HCT116 (cell line): Measurements from ENCODE around the gene BTBD2. TPM values are rescaled to one million over a fixed set of nuclear protein-coding genes. Genes with fewer than 3 reads are reported as not detected.

Experiments used
- ATAC-seq: fragments of 200-7000 bp; cut with Tn5 transposase; 2 replicates; pipeline ENCODE4 v1.9.1; 2020; ENCODE audit warnings: mild to moderate bottlenecking, moderate library complexity
- BruUV-seq: library from RNA; stranded (reverse); fragments of 400-500 nt; replicated peaks from 2 replicates; lab custom pipeline; 2021; lab: Mats Ljungman, UMichigan
- CTCF ChIA-PET: fragments of 300-600 bp; sonication (Branson Sonifier 250); formaldehyde crosslinking; loops from one replicate; lab custom pipeline; 2021; ENCODE audit warnings: antibody characterized with exemption; lab: Charles Lee
- POLR2A ChIA-PET: fragments of 300-600, 350-600 bp; sonication (Branson Sonifier 250); formaldehyde crosslinking; loops from one replicate; lab custom pipeline; 2021; ENCODE audit warnings: antibody characterized with exemption; lab: Charles Lee
- RAD21 ChIA-PET, 2 experiments: fragments of 300-600 bp; sonication (Branson Sonifier 250); formaldehyde crosslinking; loops; one replicate each; lab custom pipeline; 2023; ENCODE audit warnings: low total read pairs in 2 of 2; ENCODE audit not compliant: uncharacterized antibody in 2 of 2, unreplicated experiment in 2 of 2, low non-redundant PET in 1 of 2; lab: Charles Lee
- DNase-seq: peaks from one replicate; pipeline ENCODE4 v3.0.0-alpha.2; 2010; ENCODE audit warnings: low read depth, low spot score
- H2AFZ ChIP-seq: fragments of 200-600 bp; shearing (Covaris generic), sonication (generic); 2 replicates; pipeline ENCODE4 v1.6.1; 2017; ENCODE audit warnings: low read depth, mixed run types, mixed read lengths, antibody characterized with exemption, low read length; ENCODE audit not compliant: poor library complexity, severe bottlenecking
- H3K27ac ChIP-seq: 2 replicates; pipeline ENCODE4 v1.5.1; 2012; ENCODE audit warnings: low read depth, low read length
- H3K27me3 ChIP-seq: fragments of 200-600 bp; sonication (generic); 2 replicates; pipeline ENCODE4 v1.6.1; 2016; ENCODE audit warnings: mixed run types, low read length, mixed read lengths; ENCODE audit not compliant: insufficient read depth
- H3K36me3 ChIP-seq, 2 experiments: fragments of 200-500 bp in 1 of 2; fragments of 200-600 bp in 1 of 2; sonication (Bioruptor generic) in 1 of 2; sonication (generic) in 1 of 2; 2 replicates each; pipeline versions ENCODE4 v1.5.1 to v1.6.1; 2014 to 2016; ENCODE audit warnings: low read length in 2 of 2, inconsistent platforms in 1 of 2, mixed read lengths in 1 of 2, mixed run types in 1 of 2; ENCODE audit not compliant: insufficient read depth in 2 of 2, control insufficient read depth in 1 of 2
- H3K4me1 ChIP-seq, 2 experiments: fragments of 200-600 bp in 1 of 2; sonication (generic) in 1 of 2; 2 replicates each; pipeline versions ENCODE4 v1.5.1 to v1.6.1; 2012 to 2017; ENCODE audit warnings: low read length in 2 of 2, inconsistent platforms in 1 of 2, mild to moderate bottlenecking in 1 of 2, mixed read lengths in 1 of 2, mixed run types in 1 of 2, moderate library complexity in 1 of 2; ENCODE audit not compliant: insufficient read depth in 2 of 2, control insufficient read depth in 1 of 2
- H3K4me2 ChIP-seq: fragments of 200-600 bp; sonication (generic); 2 replicates; pipeline ENCODE4 v1.6.1; 2017; ENCODE audit warnings: mixed run types, low read length, mixed read lengths
- H3K4me3 ChIP-seq, 2 experiments: fragments of 200-600 bp in 1 of 2; sonication (generic) in 1 of 2; replicated peaks in 1 of 2; 2 replicates each; pipeline ENCODE4 v1.5.1; 2011 to 2016; ENCODE audit warnings: low read length in 2 of 2, control low read depth in 1 of 2, low read depth in 1 of 2, mild to moderate bottlenecking in 1 of 2, mixed read lengths in 1 of 2, mixed run types in 1 of 2
- H3K79me2 ChIP-seq: fragments of 200-600 bp; sonication (generic); 2 replicates; pipeline ENCODE4 v1.6.1; 2017; ENCODE audit warnings: mild to moderate bottlenecking, mixed run types, low read length, moderate library complexity, mixed read lengths; ENCODE audit not compliant: insufficient read depth
- H3K9ac ChIP-seq: fragments of 200-600 bp; sonication (generic); 2 replicates; pipeline ENCODE4 v1.6.1; 2016; ENCODE audit warnings: low read length, mixed read lengths
- H3K9me2 ChIP-seq: fragments of 200-600 bp; sonication (generic), shearing (Covaris generic); 2 replicates; pipeline ENCODE4 v1.6.1; 2017; ENCODE audit warnings: mixed run types, mild to moderate bottlenecking, moderate library complexity; ENCODE audit not compliant: insufficient read depth
- H3K9me3 ChIP-seq, 2 experiments: fragments of 200-500 bp in 1 of 2; fragments of 200-600 bp in 1 of 2; sonication (Bioruptor generic) in 1 of 2; sonication (generic) in 1 of 2; 2 replicates each; pipeline ENCODE4 v1.6.1; 2014 to 2017; ENCODE audit warnings: low read length in 2 of 2, mixed read lengths in 2 of 2, inconsistent platforms in 1 of 2, low read depth in 1 of 2, mild to moderate bottlenecking in 1 of 2, mixed run types in 1 of 2, moderate library complexity in 1 of 2; ENCODE audit not compliant: control insufficient read depth in 1 of 2, insufficient read depth in 1 of 2
- H4K20me1 ChIP-seq: fragments of 200-600 bp; sonication (generic), shearing (Covaris generic); 2 replicates; pipeline ENCODE4 v1.6.1; 2017; ENCODE audit warnings: mixed run types, mild to moderate bottlenecking, moderate library complexity; ENCODE audit not compliant: insufficient read depth
- EZH2 ChIP-seq: fragments of 200-600 bp; sonication (generic); IDR thresholded peaks from 2 replicates; pipeline ENCODE4 v1.6.1; 2017; ENCODE audit warnings: antibody characterized with exemption, mixed run types
- JUND ChIP-seq: IDR thresholded peaks from 2 replicates; pipeline ENCODE4 v1.6.1; 2012
- POLR2AphosphoS5 ChIP-seq: IDR thresholded peaks from 2 replicates; pipeline ENCODE4 v1.6.1; 2011; ENCODE audit warnings: mild to moderate bottlenecking, low read depth, low read length, moderate library complexity
- RAD21 ChIP-seq: IDR thresholded peaks from 2 replicates; pipeline ENCODE4 v1.6.1; 2012; ENCODE audit warnings: low read depth, mild to moderate bottlenecking
- SP1 ChIP-seq: IDR thresholded peaks from 2 replicates; pipeline ENCODE4 v1.6.1; 2012; ENCODE audit warnings: low read depth
- intact Hi-C: fragments of 100-400 bp; cut with micrococcal nuclease; formaldehyde crosslinking; loops from 2 replicates; pipeline ENCODE4 v1.10.0; 2022
- total RNA-seq: library from RNA; stranded (reverse); gene quantifications from one replicate; pipeline ENCODE4 v1.2.1, GENCODE V29; 2021; ENCODE audit not compliant: unreplicated experiment
- TF ChIP-seq, protein P1 (sequence below): IDR thresholded peaks from 2 replicates; pipeline ENCODE4 v1.6.1; 2012
- TF ChIP-seq, protein P2 (sequence below): IDR thresholded peaks from 2 replicates; pipeline ENCODE4 v1.6.1; 2011; ENCODE audit warnings: mild to moderate bottlenecking, low read length, moderate library complexity; ENCODE audit not compliant: insufficient replicate concordance; ENCODE audit errors: extremely low read depth
- TF ChIP-seq, protein P3 (sequence below): IDR thresholded peaks from 2 replicates; pipeline ENCODE4 v1.6.1; 2012; ENCODE audit warnings: low read depth

BTBD2 gene
- total RNA-seq, 1 experiment from 2014 or later, result 112 TPM

- H3K27ac ChIP-seq, result peak overlapping the region; percentile 56
- ChIA-PET CTCF (no interaction called here), RAD21 (no interaction called here), POLR2A (interaction anchor here (1.0 to 4.3 kb wide), 5 partner anchors 9 to 17 kb away, joined by 3 to 17 read pairs (median 6); no protein-coding TSS in a partner anchor)
- H3K4me2 ChIP-seq, result peak overlapping the region; percentile 100
- H3K27me3 ChIP-seq, result no peaks in the 10 kb centered on the region
- TF ChIP-seq, protein P1, sequence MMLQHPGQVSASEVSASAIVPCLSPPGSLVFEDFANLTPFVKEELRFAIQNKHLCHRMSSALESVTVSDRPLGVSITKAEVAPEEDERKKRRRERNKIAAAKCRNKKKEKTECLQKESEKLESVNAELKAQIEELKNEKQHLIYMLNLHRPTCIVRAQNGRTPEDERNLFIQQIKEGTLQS, result no peak
- TF ChIP-seq POLR2AphosphoS5, result 0 out of 2 replicates have a peak, but pooled peaks have one; percentile 17
- DNase-seq (no peak), ATAC-seq (no peak)
- peak overlapping the region; percentile 45 for H3K9ac ChIP-seq
- peaks cover 5% of the 10 kb centered on the region; the same call in 1 of the 2 replicates for H4K20me1 ChIP-seq
- H3K36me3 ChIP-seq, result peaks cover 5 to 15% of the 10 kb centered on the region in 2 experiments; a peak in 3 of 4 replicates
- H3K9me2 ChIP-seq, result no peaks in the 10 kb centered on the region
- peak overlapping the region in 1 of 2 experiments; percentile 2; a peak in 1 of 4 replicates for H3K4me3 ChIP-seq
- H3K4me1 ChIP-seq, result peaks cover 49 to 81% of the 10 kb centered on the region in 2 experiments
- H2AFZ ChIP-seq, result no peak overlapping the region
- H3K79me2 ChIP-seq, result peaks cover 52% of the 10 kb centered on the region
- intact Hi-C loops, result no loop called here
- no TSS peak for BruUV-seq
- no peaks in the 10 kb centered on the region for H3K9me3 ChIP-seq
Observed at GRCh38 chr19:2048104-2048958, 32.8 kb upstream of the BTBD2 start.

DNA sequence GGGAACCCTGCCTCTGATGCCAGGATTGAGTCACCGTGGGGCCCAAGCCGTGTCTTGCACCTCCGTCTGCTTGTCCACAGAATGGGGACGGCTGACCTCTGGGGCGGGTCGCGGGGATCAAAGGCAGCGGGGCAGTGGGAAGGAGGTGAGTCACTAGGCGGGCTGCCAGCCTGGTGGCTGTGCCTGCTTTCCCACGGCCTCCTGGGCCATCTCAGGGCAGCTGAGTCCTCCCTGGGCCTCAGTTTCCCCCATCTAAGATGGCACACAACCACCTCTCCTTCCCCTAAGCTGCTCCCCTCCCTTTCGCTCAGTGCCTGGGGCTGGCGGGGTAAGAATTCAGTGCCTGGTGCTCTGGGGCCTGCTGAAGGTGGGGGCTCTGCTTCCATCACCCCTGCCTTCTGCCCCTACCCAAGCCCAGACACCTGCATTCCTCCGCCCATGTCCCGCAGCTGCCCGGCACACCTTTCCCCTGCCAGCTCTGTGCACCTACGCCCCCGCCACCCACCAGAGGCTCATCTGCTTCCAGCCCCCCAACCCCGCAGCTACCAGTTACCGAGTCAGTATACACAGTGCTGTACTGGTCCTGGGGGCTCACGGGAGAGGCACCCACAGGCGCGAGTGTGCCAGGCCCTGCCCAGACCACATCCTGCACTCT, 32.1 kb upstream of the BTBD2 start:
- Histone ChIP-seq H3K4me1 (peaks cover 52 to 83% of the 10 kb centered on the region in 2 experiments), H3K9ac (peak overlapping the region; percentile 45), H3K36me3 (peaks cover 5 to 20% of the 10 kb centered on the region in 2 experiments; a peak in 3 of 4 replicates), H3K79me2 (peaks cover 52% of the 10 kb centered on the region), H4K20me1 (peaks cover 5% of the 10 kb centered on the region; the same call in 1 of the 2 replicates), H3K4me3 (peak overlapping the region; percentile 3 to 11; a peak in 1 of 4 replicates), H3K9me2 (no peaks in the 10 kb centered on the region), H3K27me3 (no peaks in the 10 kb centered on the region), H3K9me3 (no peaks in the 10 kb centered on the region), H2AFZ (no peak overlapping the region), H3K4me2 (peak overlapping the region; percentile 100), H3K27ac (peak overlapping the region; percentile 56)
- no TSS peak for BruUV-seq
- ChIA-PET POLR2A (interaction anchor here (1.0 to 2.0 kb wide), 3 partner anchors 13 to 16 kb away, joined by 5 to 11 read pairs (median 6); no protein-coding TSS in a partner anchor), RAD21 (interaction anchor here in 1 of 2 experiments (0.5 kb wide), 1 partner anchor 28 kb away, joined by 5 read pairs; no protein-coding TSS in a partner anchor), CTCF (no interaction called here)
- DNase-seq (no peak), ATAC-seq (peak; percentile 24)
- intact Hi-C loops, result no loop called here
- peak; percentile 64; the same call in 1 of the 2 replicates for TF ChIP-seq JUND
- TF ChIP-seq RAD21, result no peak
- TF ChIP-seq SP1, result 0 out of 2 replicates have a peak, but pooled peaks have one; percentile 22
- TF ChIP-seq, protein P2, sequence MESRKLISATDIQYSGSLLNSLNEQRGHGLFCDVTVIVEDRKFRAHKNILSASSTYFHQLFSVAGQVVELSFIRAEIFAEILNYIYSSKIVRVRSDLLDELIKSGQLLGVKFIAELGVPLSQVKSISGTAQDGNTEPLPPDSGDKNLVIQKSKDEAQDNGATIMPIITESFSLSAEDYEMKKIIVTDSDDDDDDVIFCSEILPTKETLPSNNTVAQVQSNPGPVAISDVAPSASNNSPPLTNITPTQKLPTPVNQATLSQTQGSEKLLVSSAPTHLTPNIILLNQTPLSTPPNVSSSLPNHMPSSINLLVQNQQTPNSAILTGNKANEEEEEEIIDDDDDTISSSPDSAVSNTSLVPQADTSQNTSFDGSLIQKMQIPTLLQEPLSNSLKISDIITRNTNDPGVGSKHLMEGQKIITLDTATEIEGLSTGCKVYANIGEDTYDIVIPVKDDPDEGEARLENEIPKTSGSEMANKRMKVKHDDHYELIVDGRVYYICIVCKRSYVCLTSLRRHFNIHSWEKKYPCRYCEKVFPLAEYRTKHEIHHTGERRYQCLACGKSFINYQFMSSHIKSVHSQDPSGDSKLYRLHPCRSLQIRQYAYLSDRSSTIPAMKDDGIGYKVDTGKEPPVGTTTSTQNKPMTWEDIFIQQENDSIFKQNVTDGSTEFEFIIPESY, result no peak
- TF ChIP-seq, protein P3, sequence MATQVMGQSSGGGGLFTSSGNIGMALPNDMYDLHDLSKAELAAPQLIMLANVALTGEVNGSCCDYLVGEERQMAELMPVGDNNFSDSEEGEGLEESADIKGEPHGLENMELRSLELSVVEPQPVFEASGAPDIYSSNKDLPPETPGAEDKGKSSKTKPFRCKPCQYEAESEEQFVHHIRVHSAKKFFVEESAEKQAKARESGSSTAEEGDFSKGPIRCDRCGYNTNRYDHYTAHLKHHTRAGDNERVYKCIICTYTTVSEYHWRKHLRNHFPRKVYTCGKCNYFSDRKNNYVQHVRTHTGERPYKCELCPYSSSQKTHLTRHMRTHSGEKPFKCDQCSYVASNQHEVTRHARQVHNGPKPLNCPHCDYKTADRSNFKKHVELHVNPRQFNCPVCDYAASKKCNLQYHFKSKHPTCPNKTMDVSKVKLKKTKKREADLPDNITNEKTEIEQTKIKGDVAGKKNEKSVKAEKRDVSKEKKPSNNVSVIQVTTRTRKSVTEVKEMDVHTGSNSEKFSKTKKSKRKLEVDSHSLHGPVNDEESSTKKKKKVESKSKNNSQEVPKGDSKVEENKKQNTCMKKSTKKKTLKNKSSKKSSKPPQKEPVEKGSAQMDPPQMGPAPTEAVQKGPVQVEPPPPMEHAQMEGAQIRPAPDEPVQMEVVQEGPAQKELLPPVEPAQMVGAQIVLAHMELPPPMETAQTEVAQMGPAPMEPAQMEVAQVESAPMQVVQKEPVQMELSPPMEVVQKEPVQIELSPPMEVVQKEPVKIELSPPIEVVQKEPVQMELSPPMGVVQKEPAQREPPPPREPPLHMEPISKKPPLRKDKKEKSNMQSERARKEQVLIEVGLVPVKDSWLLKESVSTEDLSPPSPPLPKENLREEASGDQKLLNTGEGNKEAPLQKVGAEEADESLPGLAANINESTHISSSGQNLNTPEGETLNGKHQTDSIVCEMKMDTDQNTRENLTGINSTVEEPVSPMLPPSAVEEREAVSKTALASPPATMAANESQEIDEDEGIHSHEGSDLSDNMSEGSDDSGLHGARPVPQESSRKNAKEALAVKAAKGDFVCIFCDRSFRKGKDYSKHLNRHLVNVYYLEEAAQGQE, result no peak
- TF ChIP-seq EZH2, result no peak
